Cortex of kidney (tissue), 1 donor: ENCODE measurements around the gene TMEM101.
"Not testable (repeated sequence)": the region's sequence is repeated elsewhere in the genome, so short reads cannot be mapped to it uniquely, and the experiment has no call there.

Source experiments
- DNase-seq: peaks from one replicate; lab custom pipeline; 2025; lab: John Stamatoyannopoulos, UW

The TMEM101 gene

DNA sequence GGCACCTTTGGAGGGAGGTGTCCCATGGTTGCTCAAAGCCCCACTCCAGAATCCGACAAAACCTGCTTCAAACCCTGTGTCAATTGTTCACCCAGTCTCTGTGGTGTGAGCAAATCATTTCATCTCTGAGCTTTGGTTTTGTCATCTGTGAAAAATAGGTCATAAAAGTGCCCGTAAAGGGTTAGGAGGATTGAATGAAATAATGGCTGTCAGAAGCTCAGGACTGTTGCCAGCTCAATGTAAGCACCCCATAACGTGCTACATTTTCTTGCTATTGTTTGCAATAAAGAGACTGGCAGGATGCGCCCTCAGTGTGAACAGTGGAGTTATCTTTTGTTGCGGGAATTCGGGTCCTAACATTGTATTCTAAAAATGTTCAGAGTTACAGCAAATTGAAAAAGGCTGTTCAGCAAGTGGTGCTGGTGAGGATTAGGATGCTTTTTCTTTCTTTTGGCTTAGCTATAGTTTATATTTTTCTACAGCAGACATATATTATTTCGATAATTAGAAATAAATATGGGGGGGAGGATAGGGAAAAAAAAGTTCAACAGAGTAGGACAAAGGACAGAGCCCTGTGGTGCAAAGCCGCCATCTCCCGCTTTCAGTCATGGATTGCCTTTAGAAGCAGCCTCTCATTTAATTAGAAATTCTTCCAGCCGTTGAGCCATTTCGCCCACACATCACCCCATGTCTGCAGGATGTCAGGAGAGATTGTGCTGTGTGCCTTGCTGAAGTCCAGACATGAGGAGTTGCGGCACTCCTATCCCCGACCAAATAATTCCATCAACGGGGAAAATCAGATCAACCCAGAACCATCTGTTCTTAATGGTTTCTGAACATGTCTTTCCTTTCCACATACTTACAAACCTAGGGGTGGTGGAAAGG is 40.1 kb downstream of the TMEM101 start:
- no peak for DNase-seq

DNA sequence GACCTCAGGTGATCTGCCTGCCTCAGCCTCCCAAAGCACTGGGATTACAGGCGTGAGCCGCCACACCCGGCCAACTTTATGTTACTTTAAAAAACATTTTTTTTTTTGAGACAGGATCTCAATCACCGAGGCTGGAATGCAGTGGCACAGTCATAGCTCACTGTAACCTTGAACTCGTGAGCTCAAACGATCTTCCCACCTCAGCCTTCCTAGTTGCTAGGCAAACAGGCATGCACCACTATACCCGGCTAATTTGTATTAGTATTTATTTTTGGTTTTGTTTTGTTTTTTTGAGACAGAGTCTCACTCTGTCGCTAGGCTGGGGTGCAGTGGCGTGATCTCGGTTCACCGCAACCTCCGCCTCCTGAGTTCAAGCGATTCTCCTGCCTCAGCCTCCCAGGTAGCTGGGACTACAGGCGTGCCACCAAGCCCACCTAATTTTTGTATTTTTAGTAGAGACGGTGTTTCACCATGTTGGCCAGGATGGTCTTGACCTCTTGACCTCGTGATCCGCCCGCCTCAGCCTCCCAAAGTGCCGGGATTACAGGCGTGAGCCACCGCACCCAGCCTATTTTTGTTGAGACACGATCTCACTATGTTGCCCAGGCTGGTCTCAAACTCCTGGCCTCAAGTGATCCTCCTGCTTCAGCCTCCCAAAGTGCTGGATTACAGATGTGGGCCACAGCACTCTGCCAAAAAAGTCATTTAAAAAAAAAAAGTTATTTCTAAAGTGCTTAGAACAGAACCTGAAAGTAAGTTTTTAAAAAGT is 42.1 kb downstream of the TMEM101 start:
- not testable (repeated sequence) for DNase-seq

DNA sequence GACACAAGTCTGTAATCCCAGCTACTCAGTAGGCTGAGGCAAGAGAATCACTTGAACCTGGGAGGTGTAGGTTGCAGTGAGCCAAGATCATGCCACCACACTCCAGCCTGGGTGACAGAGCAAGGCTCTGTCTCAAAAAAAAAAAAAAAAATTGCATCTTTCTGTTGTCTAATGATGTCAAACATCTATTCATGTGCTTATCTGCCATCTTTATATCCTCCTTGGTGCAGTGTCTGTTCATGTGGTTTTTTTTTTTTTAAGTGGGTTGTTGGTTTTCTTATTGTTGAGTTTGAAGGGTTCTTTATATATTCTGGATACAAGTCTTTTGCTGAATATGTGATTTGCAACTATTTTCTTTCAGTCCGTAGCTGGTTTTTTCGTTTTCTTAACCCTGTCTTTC is 43.3 kb downstream of the TMEM101 start:
- not testable (repeated sequence) for DNase-seq

DNA sequence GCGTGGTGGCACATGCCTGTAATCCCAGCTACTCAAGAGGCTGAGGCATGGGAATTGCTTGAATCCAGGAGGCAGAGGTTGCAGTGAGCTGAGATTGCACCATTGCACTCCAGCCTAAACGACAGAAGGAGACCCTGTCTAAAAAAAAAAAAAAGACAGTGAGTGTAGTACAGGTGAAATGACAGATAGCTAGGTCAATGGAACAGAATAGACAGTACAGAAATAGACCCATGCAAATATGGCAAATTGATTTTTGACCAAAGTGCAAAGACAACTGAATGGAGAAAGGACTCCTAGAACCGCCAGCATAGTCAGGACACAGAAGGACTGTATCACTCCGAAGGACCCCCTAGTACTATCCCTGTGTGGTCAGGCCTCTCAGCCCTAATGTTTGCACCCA is 44.4 kb downstream of the TMEM101 start:
- no peak for DNase-seq

DNA sequence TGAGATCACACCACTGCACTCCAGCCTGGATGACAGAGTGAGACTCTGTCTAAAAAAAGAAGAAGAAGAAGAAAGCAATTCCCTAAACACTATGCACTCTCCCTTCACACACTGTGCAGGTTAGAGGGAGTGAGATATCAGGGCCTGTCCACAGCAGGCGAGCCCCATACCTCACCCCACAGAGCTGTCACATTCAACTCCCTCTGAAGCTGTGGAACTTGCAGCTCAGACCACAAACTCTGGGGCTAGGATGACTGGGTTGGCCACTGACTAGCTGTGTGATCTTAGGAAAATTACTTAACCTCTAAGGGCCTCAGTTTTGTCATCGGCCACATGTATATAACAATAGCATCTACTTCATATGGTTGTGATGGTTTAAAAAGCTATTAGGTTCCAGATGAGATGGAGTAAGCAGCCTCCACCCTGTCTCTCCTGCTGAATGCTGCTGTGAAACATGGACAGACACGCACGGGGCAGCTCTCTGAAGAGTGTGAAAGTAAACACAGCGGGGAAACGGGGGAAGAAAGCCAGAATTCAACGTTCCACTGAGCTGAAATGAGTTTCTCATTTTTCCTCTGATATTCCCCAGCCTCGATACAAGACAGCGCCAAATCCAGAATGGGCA is 47.4 kb downstream of the TMEM101 start:
- no peak for DNase-seq

DNA sequence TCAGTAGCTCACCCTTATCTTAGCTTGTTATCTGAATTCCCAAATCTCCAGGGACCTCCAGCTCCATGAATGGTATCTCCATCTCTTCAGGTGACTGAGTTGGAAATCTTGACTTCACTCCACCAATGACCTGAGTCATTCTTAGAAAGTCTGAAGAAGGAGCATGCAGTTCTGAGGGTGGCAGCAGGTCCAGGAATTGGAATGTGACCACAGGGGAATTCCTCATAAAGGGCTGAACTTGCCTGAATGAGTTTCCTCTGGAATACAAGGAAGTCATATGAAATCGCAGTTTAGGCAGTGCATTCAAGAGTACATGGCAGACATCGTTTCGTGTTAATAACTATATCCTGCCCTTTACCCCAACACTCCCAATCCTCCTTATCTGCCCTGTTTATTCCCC is 48.5 kb downstream of the TMEM101 start:
- DNase-seq = no peak

DNA sequence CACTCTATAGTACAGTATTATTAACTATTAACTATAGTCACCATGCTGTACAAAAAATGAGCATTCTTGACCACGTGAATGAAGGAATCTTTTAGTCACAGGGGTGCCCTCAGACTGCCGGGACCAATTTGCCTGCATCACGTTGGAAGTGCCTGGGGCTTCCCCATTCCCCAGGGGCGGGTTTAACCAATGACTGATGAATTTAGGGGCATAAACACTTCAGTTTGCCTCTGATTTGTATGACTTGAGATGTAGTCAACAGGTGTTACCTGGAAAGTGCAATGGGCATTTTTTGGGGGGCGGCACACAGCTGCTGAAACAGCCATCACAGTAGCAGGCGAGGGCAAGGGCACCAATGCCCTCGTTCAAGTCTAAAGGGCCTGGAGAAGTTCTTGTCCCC is 52.3 kb downstream of the TMEM101 start:
- no peak for DNase-seq

DNA sequence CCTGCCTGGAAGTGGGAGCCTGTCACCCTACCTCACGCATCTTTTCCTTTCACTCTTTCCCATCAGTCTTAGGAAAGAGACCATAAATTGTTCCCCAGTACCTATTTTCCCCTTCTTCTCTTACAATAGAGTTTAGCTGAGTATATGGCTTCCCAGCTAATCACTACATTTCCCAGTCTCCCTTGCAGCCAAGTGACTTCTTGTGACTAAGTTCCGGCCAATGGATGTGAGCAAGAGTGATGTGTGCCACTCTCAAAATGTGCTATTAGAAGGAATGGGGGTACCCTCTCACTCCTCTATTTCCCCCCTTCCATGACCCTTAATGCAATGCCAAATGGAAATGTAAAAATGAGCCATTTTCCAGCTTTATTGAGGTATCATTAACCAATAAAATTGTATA is 52.8 kb downstream of the TMEM101 start:
- no peak for DNase-seq

DNA sequence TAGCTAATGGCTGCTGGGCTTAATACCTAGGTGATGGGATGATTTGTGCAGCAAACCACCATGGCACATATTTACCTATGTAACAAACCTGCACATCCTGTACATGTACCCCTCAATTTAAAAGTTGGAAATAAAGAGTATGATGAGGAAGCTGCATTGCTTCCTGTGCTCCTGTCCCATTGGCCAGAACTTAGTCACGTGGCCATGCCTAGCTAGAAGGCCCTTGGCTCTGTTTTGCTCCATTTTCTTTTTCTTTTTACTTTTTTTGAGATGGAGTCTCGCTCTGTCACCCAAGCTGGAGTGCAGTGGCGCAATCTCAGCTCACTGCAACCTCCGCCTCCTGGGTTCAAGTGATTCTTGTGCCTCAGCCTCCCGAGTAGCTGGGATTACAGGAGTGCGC is 53.5 kb downstream of the TMEM101 start:
- DNase-seq = not testable (repeated sequence)
